ENCODE measurements around the gene GNAZ. TPM values are rescaled to one million over a fixed set of nuclear protein-coding genes. Genes with fewer than 3 reads are reported as not detected.

The GNAZ gene
- total RNA-seq, 1 donor from 2014 or later = 119 TPM

- peak; percentile 19 for DNase-seq (ENCODE audit: low spot score)
These were observed 36.6 kb downstream of the GNAZ start for GRCh38 chr22:23106906-23107367.

- DNase-seq (ENCODE audit: low spot score) = no peak
These were observed 37.3 kb downstream of the GNAZ start for GRCh38 chr22:23107487-23108248.

GRCh38 chr22:23108249-23109078 is 38.1 kb downstream of the GNAZ start:
- DNase-seq (ENCODE audit: low spot score) = no peak

GRCh38 chr22:23109079-23109347 is 38.7 kb downstream of the GNAZ start:
- no peak for DNase-seq (ENCODE audit: low spot score)

- no peak for DNase-seq (ENCODE audit: low spot score)
These were observed 39.2 kb downstream of the GNAZ start for GRCh38 chr22:23109441-23109978.

- DNase-seq (ENCODE audit: low spot score) = no peak
These were observed 40.0 kb downstream of the GNAZ start for GRCh38 chr22:23110190-23110921.

- no peak for DNase-seq (ENCODE audit: low spot score)
These were observed 40.7 kb downstream of the GNAZ start for GRCh38 chr22:23110922-23111527.

- DNase-seq (ENCODE audit: low spot score) = no peak
These were observed 42.2 kb downstream of the GNAZ start for GRCh38 chr22:23112472-23113012.

- DNase-seq (ENCODE audit: low spot score) = no peak
These were observed 42.9 kb downstream of the GNAZ start for GRCh38 chr22:23113067-23113846.

GRCh38 chr22:23113847-23114720 is 43.8 kb downstream of the GNAZ start:
- DNase-seq (ENCODE audit: low spot score) = no peak

- DNase-seq (ENCODE audit: low spot score) = no peak
These were observed 44.4 kb downstream of the GNAZ start for GRCh38 chr22:23114721-23115020.

GRCh38 chr22:23115369-23115768 is 45.0 kb downstream of the GNAZ start:
- DNase-seq (ENCODE audit: low spot score) = no peak

- DNase-seq (ENCODE audit: low spot score) = no peak
These were observed 45.6 kb downstream of the GNAZ start for GRCh38 chr22:23115825-23116494.

- no peak for DNase-seq (ENCODE audit: low spot score)
These were observed 46.4 kb downstream of the GNAZ start for GRCh38 chr22:23116506-23117263.

GRCh38 chr22:23117275-23117674 is 47.0 kb downstream of the GNAZ start:
- no peak for DNase-seq (ENCODE audit: low spot score)

- no peak for DNase-seq (ENCODE audit: low spot score)
These were observed 47.8 kb downstream of the GNAZ start for GRCh38 chr22:23117891-23118646.

GRCh38 chr22:23118647-23119493 is 48.6 kb downstream of the GNAZ start:
- DNase-seq (ENCODE audit: low spot score) = no peak

Data from mucosa of gallbladder (tissue), 1 donor.